DND-41 (cell line): ENCODE results near the gene ATP13A3.

Experiments used
- ATAC-seq: fragments of 200-7000 bp; cut with Tn5 transposase; 3 replicates; pipeline ENCODE4 v1.9.1; 2021; ENCODE audit warnings: low read depth; ENCODE audit not compliant: insufficient read depth
- DNase-seq: peaks from one replicate; pipeline ENCODE4 v3.0.0-alpha.2; 2020
- H2AFZ ChIP-seq: 2 replicates; pipeline ENCODE4 v1.6.0; 2012; ENCODE audit warnings: low read depth, low read length
- H3K27ac ChIP-seq: 2 replicates; pipeline ENCODE4 v1.5.1; 2012; ENCODE audit warnings: low read length, inconsistent platforms
- H3K27me3 ChIP-seq: fragments of 200-600 bp; sonication (generic); 2 replicates; pipeline ENCODE4 v1.6.0; 2012; ENCODE audit warnings: low read length, mild to moderate bottlenecking, inconsistent platforms; ENCODE audit not compliant: insufficient read depth, poor library complexity
- H3K36me3 ChIP-seq: 2 replicates; pipeline ENCODE4 v1.5.1; 2012; ENCODE audit warnings: low read length, inconsistent platforms; ENCODE audit not compliant: insufficient read depth
- H3K4me1 ChIP-seq: 2 replicates; pipeline ENCODE4 v1.5.1; 2012; ENCODE audit warnings: mild to moderate bottlenecking, low read length; ENCODE audit not compliant: insufficient read depth
- H3K4me2 ChIP-seq: 2 replicates; pipeline ENCODE4 v1.6.0; 2012; ENCODE audit warnings: mild to moderate bottlenecking, moderate library complexity, low read length, inconsistent platforms; ENCODE audit not compliant: insufficient read depth
- H3K4me3 ChIP-seq, 2 experiments: fragments of 200-600 bp in 1 of 2; shearing (Covaris generic) in 1 of 2; 2 replicates each; pipeline ENCODE4 v1.5.1; 2012 to 2016; ENCODE audit warnings: inconsistent platforms in 2 of 2, low read length in 2 of 2, mild to moderate bottlenecking in 2 of 2, low read depth in 1 of 2, moderate library complexity in 1 of 2
- H3K79me2 ChIP-seq: 2 replicates; pipeline ENCODE4 v1.6.0; 2012; ENCODE audit warnings: low read length, inconsistent platforms; ENCODE audit not compliant: insufficient read depth
- H3K9ac ChIP-seq: 2 replicates; pipeline ENCODE4 v1.6.0; 2012; ENCODE audit warnings: low read depth, mild to moderate bottlenecking, inconsistent platforms, low read length, moderate library complexity
- H3K9me3 ChIP-seq: 2 replicates; pipeline ENCODE4 v1.5.1; 2012; ENCODE audit warnings: low read length, moderate library complexity, mild to moderate bottlenecking, inconsistent platforms; ENCODE audit not compliant: insufficient read depth, severe bottlenecking
- H4K20me1 ChIP-seq: 2 replicates; pipeline ENCODE4 v1.6.0; 2012; ENCODE audit warnings: low read length; ENCODE audit not compliant: insufficient read depth
- CTCF ChIP-seq: IDR thresholded peaks from 2 replicates; pipeline ENCODE4 v1.5.1; 2012; ENCODE audit warnings: borderline replicate concordance, low read length, moderate library complexity, mild to moderate bottlenecking; ENCODE audit not compliant: poor library complexity, severe bottlenecking; ENCODE audit errors: extremely low read depth
- EZH2 ChIP-seq: IDR thresholded peaks from 3 replicates; pipeline ENCODE4 v1.6.1; 2012; ENCODE audit warnings: borderline replicate concordance, low read depth, mild to moderate bottlenecking, moderate library complexity, low read length, inconsistent platforms; ENCODE audit not compliant: severe bottlenecking

Gene ATP13A3

GRCh38 chr3:194375473-194376240, 111.1 kb downstream of the ATP13A3 start:
- DNase-seq = no peak
- H3K27ac ChIP-seq = no peak overlapping the region
- H3K4me2 ChIP-seq = no peak overlapping the region

GRCh38 chr3:194374935-194375334, 111.9 kb downstream of the ATP13A3 start:
- ATAC-seq (0 out of 3 replicates have a peak, but pooled peaks have one; percentile 9), DNase-seq (no peak)
- Histone ChIP-seq H3K9ac (no peak overlapping the region), H4K20me1 (peaks cover 2% of the 10 kb centered on the region; the same call in 1 of the 2 replicates), H3K4me2 (no peak overlapping the region), H3K27me3 (peaks cover under 1% of the 10 kb centered on the region), H3K36me3 (no peaks in the 10 kb centered on the region), H3K4me1 (no peaks in the 10 kb centered on the region), H3K27ac (no peak overlapping the region), H3K79me2 (no peaks in the 10 kb centered on the region), H2AFZ (no peak overlapping the region), H3K4me3 (no peak overlapping the region), H3K9me3 (no peaks in the 10 kb centered on the region)
- TF ChIP-seq CTCF (no peak), EZH2 (no peak)

More at GRCh38 chr3:194375473-194376240, 111.1 kb downstream of the ATP13A3 start:
- Histone ChIP-seq H3K27me3 (peaks cover 3% of the 10 kb centered on the region), H3K4me3 (no peak overlapping the region), H4K20me1 (peaks cover 2% of the 10 kb centered on the region; the same call in 1 of the 2 replicates), H3K4me1 (no peaks in the 10 kb centered on the region), H3K79me2 (no peaks in the 10 kb centered on the region), H3K36me3 (no peaks in the 10 kb centered on the region), H3K9ac (no peak overlapping the region), H3K9me3 (no peaks in the 10 kb centered on the region), H2AFZ (no peak overlapping the region)
- ATAC-seq = no peak
- TF ChIP-seq CTCF (no peak), EZH2 (no peak)

- peaks cover 2% of the 10 kb centered on the region; the same call in 1 of the 2 replicates for H4K20me1 ChIP-seq
- no peak overlapping the region for H3K27ac ChIP-seq
- H3K79me2 ChIP-seq = no peaks in the 10 kb centered on the region
- no peak overlapping the region for H3K4me3 ChIP-seq
- DNase-seq = no peak
- H3K27me3 ChIP-seq = peaks cover 11% of the 10 kb centered on the region
- H3K4me1 ChIP-seq = no peaks in the 10 kb centered on the region
- H3K36me3 ChIP-seq = no peaks in the 10 kb centered on the region
- H2AFZ ChIP-seq = no peak overlapping the region
- no peak for TF ChIP-seq CTCF
- no peak for TF ChIP-seq EZH2
- no peaks in the 10 kb centered on the region for H3K9me3 ChIP-seq
- no peak overlapping the region for H3K9ac ChIP-seq
- no peak for ATAC-seq
- no peak overlapping the region for H3K4me2 ChIP-seq
Measured at GRCh38 chr3:194373899-194374298, 112.9 kb downstream of the ATP13A3 start.

GRCh38 chr3:194373028-194373427, 113.8 kb downstream of the ATP13A3 start:
- peaks cover 2% of the 10 kb centered on the region; the same call in 1 of the 2 replicates for H4K20me1 ChIP-seq
- no peaks in the 10 kb centered on the region for H3K9me3 ChIP-seq
- H3K27me3 ChIP-seq = peaks cover 12% of the 10 kb centered on the region
- TF ChIP-seq CTCF (no peak), EZH2 (no peak)
- H3K79me2 ChIP-seq = no peaks in the 10 kb centered on the region
- ATAC-seq = no peak
- no peak for DNase-seq
- no peaks in the 10 kb centered on the region for H3K4me1 ChIP-seq
- H2AFZ ChIP-seq = no peak overlapping the region
- no peak overlapping the region for H3K4me2 ChIP-seq
- no peak overlapping the region for H3K9ac ChIP-seq
- H3K27ac ChIP-seq = no peak overlapping the region
- H3K4me3 ChIP-seq = no peak overlapping the region
- H3K36me3 ChIP-seq = no peaks in the 10 kb centered on the region
